Activated CD4-positive, alpha-beta T cell treated with anti-CD3 and anti-CD28 coated beads, Interleukin-2, amount 50 U/mL, for 48 hours (primary cell): ENCODE measurements around the gene ZNF516.

Experiments used
- DNase-seq, 2 experiments: peaks; one replicate each; pipeline ENCODE4 v3.0.0-alpha.2; 2020

The ZNF516 gene

GRCh38 chr18:76420898-76421684 lies 74.0 kb downstream of the ZNF516 start:
- DNase-seq, result no peak

- DNase-seq, result no peak
Measured at GRCh38 chr18:76419811-76420210, 75.2 kb downstream of the ZNF516 start.

GRCh38 chr18:76416911-76417310 lies 78.1 kb downstream of the ZNF516 start:
- no peak for DNase-seq

GRCh38 chr18:76414936-76415621 lies 80.0 kb downstream of the ZNF516 start:
- DNase-seq, result no peak

GRCh38 chr18:76412818-76413565 lies 82.0 kb downstream of the ZNF516 start:
- DNase-seq, result no peak

GRCh38 chr18:76412010-76412817 lies 82.8 kb downstream of the ZNF516 start:
- DNase-seq, result no peak

- DNase-seq, result peak; percentile 17 to 32
Measured at GRCh38 chr18:76410660-76411417, 84.2 kb downstream of the ZNF516 start.

- no peak for DNase-seq
Measured at GRCh38 chr18:76410033-76410432, 85.0 kb downstream of the ZNF516 start.

- DNase-seq, result no peak
Measured at GRCh38 chr18:76408480-76409067, 86.5 kb downstream of the ZNF516 start.

- DNase-seq, result no peak
Measured at GRCh38 chr18:76407681-76408080, 87.4 kb downstream of the ZNF516 start.

- DNase-seq, result no peak
Measured at GRCh38 chr18:76406791-76407190, 88.3 kb downstream of the ZNF516 start.

- DNase-seq, result peak; percentile 71 to 80
Measured at GRCh38 chr18:76405681-76406356, 89.2 kb downstream of the ZNF516 start.

GRCh38 chr18:76405280-76405679 lies 89.8 kb downstream of the ZNF516 start:
- no peak for DNase-seq

- no peak for DNase-seq
Measured at GRCh38 chr18:76404345-76404831, 90.7 kb downstream of the ZNF516 start.

GRCh38 chr18:76402026-76402990 lies 92.7 kb downstream of the ZNF516 start:
- no peak for DNase-seq

- DNase-seq, result no peak
Measured at GRCh38 chr18:76401498-76401897, 93.5 kb downstream of the ZNF516 start.

GRCh38 chr18:76399613-76400391 lies 95.2 kb downstream of the ZNF516 start:
- no peak for DNase-seq

- peak; percentile 81 to 87 for DNase-seq
Measured at GRCh38 chr18:76398896-76399612, 96.0 kb downstream of the ZNF516 start.
